DMS 273 (cell line): ENCODE measurements around the gene FAM120B.
"Not testable (repeated sequence)": the region's sequence is repeated elsewhere in the genome, so short reads cannot be mapped to it uniquely, and the experiment has no call there.

ENCODE experiments used
- DNase-seq: peaks from one replicate; lab custom pipeline; 2025; ENCODE audit not compliant: unreplicated experiment; lab: John Stamatoyannopoulos, UW

Gene FAM120B

DNA sequence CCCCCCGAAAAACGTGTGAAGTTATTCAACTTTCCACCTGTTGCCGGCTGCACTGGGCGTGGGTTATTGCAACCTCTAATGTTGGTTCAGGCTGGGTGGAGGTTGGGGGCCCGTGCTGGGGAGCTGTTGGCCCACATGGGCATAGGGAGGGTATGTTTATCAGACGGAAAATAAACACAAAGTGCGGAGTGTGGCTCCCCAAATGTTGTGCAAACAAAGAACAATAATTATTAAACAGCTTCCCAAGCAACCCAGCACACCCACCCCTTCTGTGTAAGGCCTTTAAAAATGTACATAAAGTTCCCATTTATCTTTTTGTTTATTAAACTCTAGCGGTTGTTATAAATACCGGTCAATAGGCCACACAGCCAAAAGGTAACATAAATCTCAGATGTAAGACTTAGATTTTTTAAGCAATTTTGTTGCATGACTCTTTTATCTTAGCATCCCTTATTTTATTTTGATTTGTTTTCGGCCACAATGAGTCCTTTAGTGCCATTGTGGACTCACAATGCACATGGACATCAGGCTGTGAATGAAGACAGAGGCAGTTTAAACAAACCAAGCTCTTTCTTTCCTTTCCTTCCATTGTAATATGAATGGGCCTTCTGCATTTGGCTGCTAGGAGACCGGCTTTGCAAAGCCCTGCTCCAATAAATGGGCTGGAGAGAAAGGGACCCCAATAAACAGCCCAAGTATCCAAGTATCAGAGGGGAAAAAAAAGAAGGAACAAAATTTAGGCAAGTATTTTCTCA is 8.8 kb upstream of the FAM120B start:
- DNase-seq: no peak

DNA sequence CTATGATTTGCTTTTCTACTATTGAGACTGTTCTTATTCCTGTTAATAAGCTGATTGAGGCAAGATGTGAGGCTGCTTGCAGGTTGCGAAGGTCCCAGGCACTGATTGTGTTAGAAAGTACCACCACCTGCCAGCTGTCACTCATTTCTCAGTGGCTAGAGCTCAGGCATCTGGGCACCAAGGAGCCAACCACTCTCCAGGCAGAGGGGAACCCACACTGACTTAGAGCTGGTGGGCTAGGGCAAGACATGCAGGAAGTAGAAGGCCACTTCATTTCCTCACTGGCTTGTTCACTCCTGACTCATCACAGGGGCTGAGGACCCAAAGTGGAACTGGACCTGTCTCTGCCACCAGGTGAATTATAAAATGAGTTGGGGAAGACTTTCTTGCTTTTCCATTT is 7.9 kb upstream of the FAM120B start:
- DNase-seq: peak; percentile 25

GRCh38 chr6:170301184-170301583 is 5.4 kb upstream of the FAM120B start:
- DNase-seq: no peak

DNA sequence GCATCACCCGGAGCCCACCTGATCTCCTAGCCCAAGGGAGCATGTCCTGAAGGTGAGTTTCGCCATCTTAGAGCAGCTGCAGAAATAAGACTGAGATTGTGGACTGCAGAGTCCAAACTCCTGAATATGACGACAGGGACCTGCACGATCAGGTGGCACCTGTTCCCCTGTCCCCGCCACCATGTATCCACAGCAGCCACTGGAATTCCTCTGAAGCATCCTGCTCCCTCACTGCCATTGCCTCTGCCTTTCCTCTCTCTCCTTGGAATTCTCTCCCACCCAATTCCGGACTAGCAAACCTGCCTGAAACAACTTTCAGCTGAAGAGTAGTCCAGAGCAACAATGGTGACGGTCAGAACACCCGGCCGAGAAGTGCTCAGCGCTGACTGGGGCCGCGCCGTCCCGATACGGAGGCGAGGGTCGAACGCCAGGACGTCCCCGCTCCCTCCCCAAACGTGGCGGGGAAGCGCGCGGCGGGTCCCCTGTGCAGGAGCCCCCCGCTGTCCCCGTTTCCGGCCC is 694 bp upstream of the FAM120B start:
- no peak for DNase-seq

GRCh38 chr6:170307080-170307545 is 555 bp downstream of the FAM120B start:
- DNase-seq: no peak

GRCh38 chr6:170308761-170309160 is 2.2 kb downstream of the FAM120B start:
- no peak for DNase-seq

GRCh38 chr6:170311696-170312095 is 5.1 kb downstream of the FAM120B start:
- no peak for DNase-seq

GRCh38 chr6:170312876-170313275 is 6.3 kb downstream of the FAM120B start:
- DNase-seq: no peak

- DNase-seq: no peak
Measured at GRCh38 chr6:170313716-170314295, 7.2 kb downstream of the FAM120B start.

- DNase-seq: no peak
Measured at GRCh38 chr6:170314983-170315382, 8.4 kb downstream of the FAM120B start.

DNA sequence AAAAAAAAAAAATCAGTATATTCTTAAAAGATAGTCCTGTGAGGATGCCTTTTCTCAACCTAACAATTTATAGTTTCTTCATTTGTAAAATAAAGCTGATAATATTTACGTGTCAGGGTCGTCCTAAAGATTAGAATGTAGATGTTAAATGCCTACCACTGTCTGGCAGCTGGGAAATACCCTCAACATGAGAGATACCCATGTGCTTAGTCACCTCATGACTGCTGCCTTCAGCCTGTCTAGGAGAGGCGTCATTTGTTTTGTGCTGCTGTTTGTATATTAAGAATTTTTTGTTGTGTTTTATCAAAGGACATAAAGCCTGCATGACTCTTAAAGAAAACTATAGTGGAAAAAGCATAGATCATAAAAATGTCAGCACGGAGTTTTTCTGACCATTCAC is 9.5 kb downstream of the FAM120B start:
- no peak for DNase-seq

DNA sequence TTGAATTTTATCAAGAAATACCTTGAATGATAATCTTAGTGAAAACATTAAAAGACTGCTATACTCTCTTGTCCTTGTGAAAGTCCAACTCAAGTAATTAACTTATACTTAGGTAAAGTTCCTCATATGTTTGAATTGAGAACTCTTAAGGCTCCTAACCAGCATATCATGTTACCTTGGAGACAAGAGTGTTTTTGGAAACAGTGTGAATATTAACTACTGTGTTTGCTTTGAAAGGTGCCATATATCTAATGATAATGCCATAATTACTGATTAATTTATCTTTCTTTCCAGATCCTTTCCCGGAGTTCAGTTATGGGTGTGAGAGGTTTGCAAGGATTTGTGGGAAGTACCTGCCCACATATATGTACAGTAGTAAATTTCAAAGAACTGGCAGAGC is 10.5 kb downstream of the FAM120B start:
- DNase-seq: no peak

DNA sequence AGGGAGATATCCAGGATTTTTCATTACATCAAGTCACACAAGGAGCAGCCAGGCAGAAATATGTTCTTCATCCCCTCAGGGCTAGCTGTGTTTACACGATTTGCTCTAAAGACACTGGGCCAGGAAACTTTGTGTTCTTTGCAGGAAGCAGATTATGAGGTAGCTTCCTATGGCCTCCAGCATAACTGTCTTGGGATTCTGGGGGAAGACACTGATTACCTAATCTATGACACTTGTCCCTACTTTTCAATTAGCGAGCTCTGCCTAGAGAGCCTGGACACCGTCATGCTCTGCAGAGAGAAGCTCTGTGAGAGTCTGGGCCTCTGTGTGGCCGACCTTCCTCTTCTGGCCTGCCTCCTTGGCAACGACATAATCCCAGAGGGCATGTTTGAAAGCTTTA is 11.2 kb downstream of the FAM120B start:
- DNase-seq: no peak

- no peak for DNase-seq
Measured at GRCh38 chr6:170329321-170329720, 22.8 kb downstream of the FAM120B start.

- DNase-seq: not testable (repeated sequence)
Measured at GRCh38 chr6:170335199-170335598, 28.6 kb downstream of the FAM120B start.

DNA sequence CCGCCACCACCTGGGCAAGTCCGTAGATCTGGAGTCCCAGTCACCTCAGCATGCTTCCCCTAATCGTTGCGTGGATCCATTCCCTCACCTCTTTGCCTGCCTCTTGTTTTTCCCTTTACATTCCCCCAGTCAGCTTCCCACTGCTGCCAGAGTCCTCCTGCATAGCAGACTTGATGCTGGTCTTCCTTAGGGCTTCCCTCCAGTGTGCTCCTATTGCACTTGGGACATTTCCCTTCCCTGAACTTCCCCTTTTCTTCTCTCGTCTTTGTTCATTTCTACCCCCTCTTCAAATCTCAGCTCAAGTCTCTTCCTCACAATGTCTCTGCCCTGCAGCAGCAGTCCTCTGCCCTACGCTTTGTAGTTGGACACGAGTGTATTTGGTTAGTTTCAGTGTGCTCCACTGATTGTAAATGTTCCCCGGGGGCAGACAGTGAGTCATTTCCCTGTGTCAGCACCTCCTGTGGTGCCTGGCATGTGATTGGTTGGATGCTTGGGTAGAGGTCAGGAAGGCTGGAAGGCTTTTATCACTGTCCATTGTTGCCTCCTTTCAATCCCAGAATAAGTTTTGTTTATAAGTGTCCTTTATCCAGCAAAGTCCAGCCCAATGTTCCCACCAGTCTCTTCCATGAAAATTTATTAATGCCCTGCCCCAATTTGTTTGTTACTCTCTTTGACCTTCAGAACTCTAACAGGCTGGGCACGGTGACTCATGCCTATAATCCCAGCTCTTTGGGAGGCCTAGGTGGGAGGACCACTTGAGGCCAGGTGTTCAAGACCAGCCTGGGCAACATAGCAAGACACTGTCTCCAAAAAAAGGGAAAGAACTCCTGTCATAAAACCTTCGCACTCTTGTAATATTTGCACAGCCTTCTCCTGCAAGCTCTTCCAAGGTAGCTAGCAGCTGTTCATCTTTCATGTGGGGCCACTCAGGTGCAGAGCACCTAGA is 38.3 kb downstream of the FAM120B start:
- DNase-seq: no peak

DNA sequence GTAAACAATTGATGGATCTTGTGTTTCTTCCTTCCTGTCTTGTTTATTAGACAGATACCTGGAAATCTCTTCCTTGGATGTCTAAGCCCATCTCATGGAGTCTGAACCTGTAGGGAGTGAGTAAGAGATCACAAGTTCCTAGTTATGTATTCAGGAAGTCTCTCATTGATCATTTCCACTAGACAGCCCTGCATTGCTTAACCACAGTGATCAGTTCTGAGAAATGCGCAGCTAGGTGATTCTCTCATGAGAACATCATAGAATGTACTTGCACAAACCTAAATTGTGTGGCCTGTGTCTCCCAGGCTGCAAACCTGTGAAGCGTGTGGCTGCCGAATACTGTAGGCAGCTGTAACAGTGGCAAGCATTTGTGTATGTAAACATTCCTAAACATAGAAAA is 39.1 kb downstream of the FAM120B start:
- no peak for DNase-seq

- DNase-seq: no peak
Measured at GRCh38 chr6:170346649-170347048, 40.1 kb downstream of the FAM120B start.

DNA sequence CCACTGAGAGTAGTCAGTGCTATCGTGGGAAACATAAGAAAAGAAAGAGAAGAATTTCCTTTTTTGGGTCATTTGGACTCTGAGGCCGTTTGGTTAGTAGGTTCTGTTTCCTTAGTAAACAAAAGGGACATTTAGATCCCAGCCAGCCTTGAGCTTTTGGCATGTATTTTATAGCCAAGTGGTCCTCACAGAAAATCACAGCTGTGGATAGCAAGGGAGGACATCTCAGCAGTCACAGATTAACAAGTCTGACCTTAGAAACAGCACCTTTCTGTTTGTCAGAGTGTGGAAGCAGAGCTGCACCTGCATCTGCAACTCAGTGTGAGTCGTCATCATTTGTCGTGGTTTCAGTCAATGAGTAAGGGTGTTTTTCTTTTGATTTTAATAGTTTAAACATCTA is 40.5 kb downstream of the FAM120B start:
- DNase-seq: no peak

- DNase-seq: no peak
Measured at GRCh38 chr6:170347975-170348374, 41.4 kb downstream of the FAM120B start.

DNA sequence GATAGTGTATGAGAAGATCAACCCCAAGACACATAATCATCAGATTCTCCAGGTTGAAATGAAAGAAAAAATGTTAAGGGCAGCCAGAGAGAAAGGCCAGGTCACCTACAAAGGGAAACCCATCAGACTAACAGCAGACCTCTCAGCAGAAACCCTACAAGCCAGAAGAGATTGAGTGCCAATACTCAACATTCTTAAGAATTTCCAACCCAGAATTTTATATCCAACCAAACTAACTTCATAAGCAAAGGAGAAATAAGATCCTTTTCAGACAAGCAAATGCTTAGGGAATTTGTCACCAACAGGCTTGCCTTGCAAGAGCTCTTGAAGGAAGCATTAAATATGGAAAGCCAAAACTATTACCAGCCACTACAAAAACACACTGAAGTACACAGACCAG is 44.9 kb downstream of the FAM120B start:
- DNase-seq: not testable (repeated sequence)
